Mononuclear cell (primary cell): ENCODE results near the gene FAM107B. TPM values are rescaled to one million over a fixed set of nuclear protein-coding genes. Genes with fewer than 3 reads are reported as not detected.

ENCODE experiments used
- H3K27me3 ChIP-seq: 2 replicates; pipeline ENCODE4 v1.6.0; 2011; ENCODE audit warnings: low read length, control low read depth; ENCODE audit not compliant: insufficient read depth
- H3K4me1 ChIP-seq: 2 replicates; pipeline ENCODE4 v1.5.1; 2011; ENCODE audit warnings: mild to moderate bottlenecking, low read length, control low read depth; ENCODE audit not compliant: insufficient read depth
- H3K4me3 ChIP-seq: 2 replicates; pipeline ENCODE4 v1.5.1; 2011; ENCODE audit warnings: mild to moderate bottlenecking, low read length, moderate library complexity
- H3K9me3 ChIP-seq: 2 replicates; pipeline ENCODE4 v1.5.1; 2011; ENCODE audit warnings: low read depth, mild to moderate bottlenecking, control low read depth, low read length
- total RNA-seq: library from RNA; depleted of rRNA; stranded (reverse); fragments of >200 nt; gene quantifications from one replicate; pipeline ENCODE4 v1.2.3, GENCODE V29; 2012

Gene FAM107B
- total RNA-seq, 1 donor, result 267 TPM

DNA sequence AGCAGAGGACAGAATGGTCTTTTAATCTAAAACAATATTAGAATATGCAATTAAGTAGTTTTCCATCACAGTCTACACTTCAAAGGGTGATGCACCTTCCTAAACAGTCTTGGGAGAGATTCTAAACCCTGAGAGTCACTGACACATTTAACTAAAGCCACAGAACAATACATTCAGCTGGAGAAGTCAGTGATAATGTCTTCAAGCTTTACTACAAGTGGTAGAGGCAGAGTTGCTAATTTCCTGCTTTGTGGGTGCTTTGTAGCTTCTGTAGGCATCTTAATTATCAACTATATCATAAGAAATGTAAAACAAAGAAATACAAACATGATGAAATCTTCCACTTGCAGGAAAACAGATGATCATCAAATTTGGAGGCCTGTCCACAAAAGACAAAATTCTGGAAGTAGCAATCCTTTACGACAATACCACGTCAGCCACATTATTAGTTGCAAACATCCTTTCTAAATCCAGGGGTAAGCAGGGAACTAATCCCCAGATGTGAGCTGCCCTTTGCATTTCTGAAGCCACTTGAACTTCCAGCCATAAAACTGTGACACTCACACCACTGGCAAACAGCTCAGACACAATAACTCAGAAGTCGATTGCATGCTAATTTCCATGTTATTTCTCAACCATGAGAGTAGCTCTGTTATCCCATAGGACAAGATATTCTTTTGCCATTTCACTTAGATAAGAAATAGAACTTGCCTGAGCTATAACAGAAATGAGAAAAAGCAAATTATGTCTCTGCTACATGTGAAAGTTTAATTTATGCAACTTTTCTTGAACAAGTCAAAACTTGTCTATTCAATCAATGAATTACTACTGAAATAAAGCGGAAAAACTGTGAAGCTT is 212.2 kb downstream of the FAM107B start:
- H3K4me1 ChIP-seq, result peaks cover 95% of the 10 kb centered on the region
- H3K9me3 ChIP-seq, result no peaks in the 10 kb centered on the region
- no peak overlapping the region for H3K4me3 ChIP-seq
- no peaks in the 10 kb centered on the region for H3K27me3 ChIP-seq

DNA sequence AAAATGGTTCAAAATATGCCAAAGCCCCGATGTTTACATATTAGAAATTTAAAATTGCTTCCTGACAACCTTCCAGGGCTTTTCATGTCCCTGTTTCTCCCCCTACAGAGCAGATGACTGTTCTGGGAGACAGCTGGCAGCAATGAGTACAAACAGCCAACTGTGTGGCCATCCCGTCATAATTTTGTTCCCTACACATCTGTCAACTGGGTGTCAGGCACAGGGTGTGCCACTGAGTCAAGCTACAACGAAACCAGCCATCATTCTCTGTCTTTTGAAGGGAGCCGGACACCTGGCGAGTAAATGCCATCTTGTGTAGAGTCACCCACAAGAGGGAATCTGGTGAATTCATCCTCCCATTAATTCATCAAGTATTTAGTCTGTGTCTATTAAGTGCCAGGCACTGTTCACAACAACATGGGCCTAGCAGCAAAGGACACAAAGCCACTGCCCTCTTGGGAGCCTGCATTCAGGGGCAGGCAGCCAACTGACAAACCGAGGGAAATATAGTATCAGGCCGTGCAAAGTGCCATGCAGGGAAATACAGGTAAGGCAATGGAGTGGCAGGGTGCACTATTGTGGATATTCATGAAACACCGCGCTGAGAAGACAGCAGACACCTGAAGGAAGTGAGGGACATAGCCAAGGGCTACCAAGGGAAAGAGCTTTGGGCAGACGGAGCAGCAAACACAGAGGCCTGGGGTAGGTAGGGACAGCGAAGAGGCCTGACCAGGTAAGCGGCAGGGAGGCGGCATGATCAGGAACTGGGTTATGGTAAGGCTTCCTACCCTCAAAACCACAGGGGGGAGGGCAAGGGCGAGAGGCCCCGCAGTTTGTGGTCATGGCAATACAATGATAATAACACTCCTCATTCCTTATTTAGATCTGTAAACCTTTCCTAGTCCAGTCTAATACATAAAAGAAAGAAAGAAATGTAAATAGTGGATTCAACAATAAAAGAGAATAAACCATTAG is 213.6 kb downstream of the FAM107B start:
- Histone ChIP-seq H3K4me3 (no peak overlapping the region), H3K4me1 (peaks cover 94% of the 10 kb centered on the region), H3K27me3 (no peaks in the 10 kb centered on the region), H3K9me3 (no peaks in the 10 kb centered on the region)

DNA sequence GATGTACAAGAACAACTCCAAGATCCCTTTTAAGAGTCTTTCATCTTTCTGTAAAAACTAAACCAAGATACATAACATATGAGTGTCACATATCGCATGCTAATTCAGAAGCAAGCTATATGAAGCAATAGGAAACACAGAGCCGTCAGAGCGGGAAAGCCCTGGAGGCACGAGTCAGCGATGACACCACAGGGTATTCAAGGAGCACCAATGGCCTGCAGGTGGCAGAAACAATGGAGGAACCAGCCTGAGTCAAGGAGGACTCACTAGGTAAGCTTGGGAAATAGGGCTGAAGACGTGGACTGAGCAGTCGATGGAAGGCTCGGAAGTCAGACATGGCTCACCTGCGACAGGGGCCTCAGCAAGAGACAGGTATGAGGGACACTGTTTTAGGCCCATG is 214.4 kb downstream of the FAM107B start:
- Histone ChIP-seq H3K27me3 (no peaks in the 10 kb centered on the region), H3K9me3 (no peaks in the 10 kb centered on the region), H3K4me3 (no peak overlapping the region), H3K4me1 (peaks cover 94% of the 10 kb centered on the region)

DNA sequence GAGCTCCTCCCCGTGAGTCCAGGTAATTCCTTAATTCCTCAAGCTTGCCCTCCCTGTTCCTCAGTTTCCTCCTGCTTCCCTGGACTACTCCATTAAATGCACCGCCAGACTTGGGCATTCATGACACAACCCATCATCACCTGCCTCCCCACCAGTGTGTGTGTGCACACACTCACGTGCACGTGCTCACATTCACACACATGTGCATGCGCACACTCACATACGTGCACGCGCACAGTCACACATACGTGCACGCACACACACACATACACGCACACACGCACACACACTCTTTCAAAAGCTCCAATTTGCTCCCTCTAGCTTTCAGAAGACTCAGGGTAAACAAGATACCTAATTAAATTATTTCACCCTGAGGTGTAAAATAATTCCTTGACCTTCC is 216.7 kb downstream of the FAM107B start:
- H3K27me3 ChIP-seq, result no peaks in the 10 kb centered on the region
- H3K9me3 ChIP-seq, result no peaks in the 10 kb centered on the region
- no peak overlapping the region for H3K4me3 ChIP-seq
- peaks cover 95% of the 10 kb centered on the region for H3K4me1 ChIP-seq

DNA sequence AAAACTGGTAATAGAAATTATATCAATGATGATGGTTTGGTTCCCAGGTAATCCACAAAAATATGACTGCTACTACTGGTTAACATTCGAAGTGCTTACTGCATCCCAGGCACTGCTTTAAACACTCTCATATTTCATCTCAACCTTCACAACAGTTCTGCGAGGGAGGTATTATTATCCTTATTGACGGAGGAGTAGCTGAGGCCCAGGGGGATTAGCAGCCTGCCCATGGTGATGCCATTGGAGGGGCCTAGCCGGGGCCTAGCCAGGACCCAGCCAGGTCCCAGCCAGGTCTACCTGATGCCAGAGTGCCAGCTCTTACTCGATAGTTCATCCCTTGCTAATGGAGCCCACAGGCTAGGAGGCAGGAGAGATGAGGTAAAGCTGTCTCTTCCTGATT is 217.1 kb downstream of the FAM107B start:
- Histone ChIP-seq H3K4me1 (peaks cover 95% of the 10 kb centered on the region), H3K27me3 (no peaks in the 10 kb centered on the region), H3K9me3 (no peaks in the 10 kb centered on the region), H3K4me3 (no peak overlapping the region)

DNA sequence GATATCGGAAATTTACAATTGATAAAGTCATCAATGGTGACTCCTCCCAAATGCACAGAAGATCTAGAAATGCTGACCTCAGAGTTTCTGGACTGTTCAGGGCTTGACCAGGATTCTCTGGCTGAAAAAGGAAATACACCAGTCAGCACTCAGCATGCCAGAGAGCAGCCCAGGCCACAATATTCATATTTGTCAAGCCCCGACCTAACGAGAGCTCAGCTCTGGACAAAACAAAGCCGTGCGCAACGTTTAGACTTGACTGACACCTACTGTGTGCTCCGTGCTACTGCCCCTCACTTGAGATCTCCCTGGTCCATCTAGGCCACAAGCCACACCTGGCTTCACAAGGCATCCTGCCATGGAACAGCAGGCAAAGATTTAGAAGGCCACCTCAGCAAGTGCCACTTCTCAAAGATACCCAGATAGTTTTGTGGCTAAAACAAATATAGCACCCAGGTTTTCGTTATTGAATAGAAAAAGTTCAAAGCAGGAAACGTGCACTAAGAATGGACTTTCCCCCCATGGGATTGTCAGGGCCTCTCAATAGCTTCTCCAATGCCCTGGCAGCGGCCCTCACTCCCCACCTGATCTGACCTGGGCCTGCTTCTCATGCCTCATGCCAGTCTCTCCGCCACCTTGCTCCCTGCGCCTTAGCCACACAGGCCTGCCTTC is 218.3 kb downstream of the FAM107B start:
- no peaks in the 10 kb centered on the region for H3K27me3 ChIP-seq
- peaks cover 94% of the 10 kb centered on the region for H3K4me1 ChIP-seq
- H3K9me3 ChIP-seq, result no peaks in the 10 kb centered on the region
- H3K4me3 ChIP-seq, result no peak overlapping the region

DNA sequence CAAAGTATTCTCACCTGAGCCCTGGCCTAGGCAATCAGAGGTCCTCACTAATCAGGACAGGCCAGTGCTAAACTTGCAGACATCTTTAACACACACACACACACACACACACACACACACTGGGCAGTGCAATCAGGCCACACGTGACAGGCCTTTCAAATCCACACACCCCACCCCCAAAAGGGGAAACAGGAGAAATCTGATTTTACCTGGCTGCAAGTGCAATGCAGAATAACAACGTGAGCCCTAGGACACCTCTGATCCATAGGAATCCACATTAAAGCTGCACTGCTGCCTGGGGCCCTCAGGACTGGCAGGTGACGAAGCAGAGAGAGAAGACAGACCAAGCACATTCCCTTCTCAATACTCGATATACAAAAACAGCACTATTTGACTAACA is 218.9 kb downstream of the FAM107B start:
- peaks cover 92% of the 10 kb centered on the region for H3K4me1 ChIP-seq
- H3K4me3 ChIP-seq, result no peak overlapping the region
- no peaks in the 10 kb centered on the region for H3K9me3 ChIP-seq
- no peaks in the 10 kb centered on the region for H3K27me3 ChIP-seq

DNA sequence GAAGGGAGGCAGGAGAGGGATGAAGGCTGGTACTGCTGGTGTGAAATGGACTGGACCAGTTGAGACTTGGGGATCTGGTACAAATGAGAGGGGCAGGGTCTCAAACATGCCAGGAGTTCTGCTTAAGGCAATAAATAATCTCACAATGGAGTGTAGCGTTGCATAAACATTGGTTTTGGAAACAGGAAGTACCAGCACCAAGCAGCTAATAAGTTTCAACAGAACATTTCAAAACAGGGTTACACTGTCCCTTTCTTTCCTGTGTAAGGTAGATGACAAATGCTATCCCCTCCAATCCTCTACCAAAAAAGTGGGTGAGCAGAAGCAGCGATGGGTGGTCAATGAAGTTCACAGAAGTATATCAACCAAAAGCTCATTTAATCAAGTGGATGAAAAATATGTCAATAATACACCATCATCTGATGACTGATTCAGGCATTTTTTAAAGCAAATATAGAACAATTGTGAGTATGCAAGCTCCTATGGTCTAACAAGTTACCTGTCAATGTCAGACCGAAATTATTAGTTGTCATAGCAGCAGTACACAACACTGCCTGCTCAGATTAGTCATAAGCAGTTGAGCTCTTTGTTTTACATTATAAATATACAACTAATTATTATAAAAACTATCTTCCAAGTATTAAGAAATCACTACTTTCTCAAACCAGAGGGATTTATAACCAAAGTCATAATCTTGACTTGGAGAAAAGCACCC is 220.0 kb downstream of the FAM107B start:
- Histone ChIP-seq H3K27me3 (no peaks in the 10 kb centered on the region), H3K4me3 (no peak overlapping the region), H3K4me1 (peaks cover 90% of the 10 kb centered on the region), H3K9me3 (no peaks in the 10 kb centered on the region)

DNA sequence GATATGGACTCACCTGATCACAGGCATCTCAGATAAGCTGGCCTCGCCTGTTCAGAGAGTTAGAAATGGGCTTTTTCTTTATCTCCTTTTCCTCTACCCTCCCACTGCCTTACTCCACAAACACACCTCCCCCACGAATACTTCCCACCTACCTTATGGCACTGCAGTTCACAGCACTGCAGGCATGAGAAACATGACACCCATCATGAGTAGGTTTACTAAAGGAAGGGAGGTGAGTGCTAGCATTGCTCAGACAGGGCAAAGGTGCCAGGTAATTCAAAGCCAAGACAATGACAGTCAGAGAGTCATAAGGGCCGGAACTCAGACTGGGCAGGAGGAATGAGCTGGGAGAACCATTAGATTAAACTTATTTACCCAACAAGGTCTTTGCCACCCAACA is 220.6 kb downstream of the FAM107B start:
- Histone ChIP-seq H3K4me3 (no peak overlapping the region), H3K27me3 (no peaks in the 10 kb centered on the region), H3K9me3 (no peaks in the 10 kb centered on the region), H3K4me1 (peaks cover 90% of the 10 kb centered on the region)

DNA sequence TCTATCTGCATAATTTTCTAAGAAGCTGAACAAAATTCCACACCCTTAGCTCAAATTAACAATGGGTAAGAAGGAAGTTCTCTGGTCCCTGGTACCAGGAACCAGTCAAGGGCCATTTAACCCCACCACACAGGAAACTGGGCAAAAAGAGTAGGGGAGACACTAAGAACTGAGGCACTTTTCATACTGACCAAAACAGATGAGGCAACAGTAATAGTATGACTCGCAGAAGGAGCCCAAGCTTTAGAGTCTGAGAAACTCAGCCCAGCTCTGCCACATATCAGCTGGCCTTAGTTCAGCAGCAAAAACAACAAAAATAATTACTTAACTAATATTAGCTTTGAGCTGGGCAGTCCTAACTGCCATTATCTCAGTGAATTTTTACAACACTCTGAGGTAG is 221.2 kb downstream of the FAM107B start:
- no peak overlapping the region for H3K4me3 ChIP-seq
- H3K4me1 ChIP-seq, result peaks cover 90% of the 10 kb centered on the region
- no peaks in the 10 kb centered on the region for H3K9me3 ChIP-seq
- no peaks in the 10 kb centered on the region for H3K27me3 ChIP-seq

DNA sequence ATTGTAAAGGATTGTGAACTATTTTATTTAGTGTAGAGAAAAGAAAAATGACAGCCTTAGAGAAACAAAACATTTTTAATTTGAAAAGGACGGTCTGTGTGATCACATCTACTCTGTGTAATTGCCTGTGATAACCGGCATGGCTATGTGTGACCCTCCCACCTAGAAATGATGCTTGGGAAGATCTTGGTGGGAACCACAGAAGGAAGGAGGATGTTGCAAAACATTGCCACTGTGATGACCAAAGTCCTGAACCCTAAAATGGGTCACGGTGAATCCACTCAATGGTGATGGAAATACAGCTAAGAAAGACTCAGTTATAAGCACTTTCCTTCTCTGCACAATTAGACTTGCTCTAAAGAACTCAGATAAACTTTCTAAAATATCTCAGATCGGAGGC is 222.7 kb downstream of the FAM107B start:
- H3K27me3 ChIP-seq, result no peaks in the 10 kb centered on the region
- no peaks in the 10 kb centered on the region for H3K9me3 ChIP-seq
- H3K4me3 ChIP-seq, result no peak overlapping the region
- H3K4me1 ChIP-seq, result peaks cover 84% of the 10 kb centered on the region

DNA sequence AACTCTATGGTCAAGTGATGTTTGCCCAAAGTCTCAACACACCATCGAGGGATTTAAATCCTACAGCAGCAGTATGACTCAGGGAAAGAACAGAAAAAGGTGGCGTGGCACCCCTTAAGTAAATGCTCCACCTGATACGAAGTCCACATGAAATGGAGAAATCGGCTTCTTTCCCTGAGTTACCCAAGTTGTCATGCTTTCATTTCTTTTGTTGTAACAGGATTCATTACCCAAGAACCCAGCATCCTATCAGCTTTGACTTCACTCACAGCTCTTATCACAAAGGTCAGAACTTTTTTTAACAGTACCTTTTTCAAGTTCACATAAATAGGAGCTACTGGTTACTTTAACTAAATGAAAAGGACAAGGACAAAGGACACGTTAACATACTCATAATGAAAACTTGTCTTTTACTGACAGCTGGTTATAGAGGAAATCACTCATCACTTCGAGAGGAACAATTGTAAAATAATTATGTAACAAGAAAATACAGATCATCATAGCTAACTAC is 224.2 kb downstream of the FAM107B start:
- no peak overlapping the region for H3K4me3 ChIP-seq
- H3K27me3 ChIP-seq, result no peaks in the 10 kb centered on the region
- H3K9me3 ChIP-seq, result no peaks in the 10 kb centered on the region
- H3K4me1 ChIP-seq, result peaks cover 84% of the 10 kb centered on the region

DNA sequence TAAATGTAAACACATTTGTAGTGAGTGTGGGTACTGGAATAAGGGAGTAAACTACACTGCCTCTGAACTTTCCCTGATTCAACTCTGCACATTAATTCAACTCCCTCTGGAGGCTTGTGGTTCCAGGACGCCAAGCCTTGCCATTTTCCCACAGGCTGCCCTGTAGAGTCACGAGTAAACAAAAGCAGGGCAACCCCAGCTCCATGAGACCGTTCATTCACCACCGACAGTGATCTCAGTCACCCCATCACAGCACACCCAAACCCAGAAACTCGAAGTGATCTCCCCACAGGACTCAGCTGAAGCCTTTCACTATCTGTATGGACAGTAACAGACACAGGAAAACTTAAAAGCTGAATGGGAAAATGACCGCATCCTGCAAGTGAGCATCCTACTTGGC is 225.2 kb downstream of the FAM107B start:
- H3K9me3 ChIP-seq, result no peaks in the 10 kb centered on the region

DNA sequence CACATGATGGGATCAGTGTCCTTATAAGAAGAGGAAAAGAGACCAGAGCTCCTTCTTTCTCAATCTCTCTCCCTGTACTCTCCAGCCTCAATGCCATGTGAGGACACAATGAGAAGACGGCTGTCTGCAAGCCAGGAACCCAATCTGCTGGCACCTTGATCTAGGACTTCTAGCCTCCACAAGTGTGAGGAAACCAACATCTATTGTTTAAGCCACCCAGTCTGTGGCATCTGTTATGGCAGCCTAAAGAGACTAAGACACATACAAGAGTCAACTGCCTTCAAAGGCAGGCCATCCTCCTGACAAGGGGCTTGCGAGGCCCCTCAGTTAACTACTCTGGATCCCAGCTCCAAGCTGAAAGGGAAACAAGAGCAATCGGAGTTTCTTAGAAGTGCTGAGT is 225.7 kb downstream of the FAM107B start:
- no peaks in the 10 kb centered on the region for H3K9me3 ChIP-seq
- peaks cover 83% of the 10 kb centered on the region for H3K4me1 ChIP-seq
- no peak overlapping the region for H3K4me3 ChIP-seq
- H3K27me3 ChIP-seq, result no peaks in the 10 kb centered on the region

More for the DNA sequence above, 225.2 kb downstream of the FAM107B start:
- no peaks in the 10 kb centered on the region for H3K27me3 ChIP-seq
- H3K4me1 ChIP-seq, result peaks cover 86% of the 10 kb centered on the region
- no peak overlapping the region for H3K4me3 ChIP-seq
